WTC11 (cell line): ENCODE data around the gene SLC36A2.

Experiments
- CREB1 ChIP-seq: sonication (generic); formaldehyde crosslinking; IDR thresholded peaks from 2 replicates; pipeline ENCODE4 v1.8.0; 2023; ENCODE audit warnings: mild to moderate bottlenecking, missing genetic modification reagents
- ELF4 ChIP-seq: sonication (generic); formaldehyde crosslinking; IDR thresholded peaks from 2 replicates; pipeline ENCODE4 v1.8.1; 2022; ENCODE audit warnings: low read depth, mild to moderate bottlenecking, moderate library complexity, missing genetic modification reagents
- ESRRA ChIP-seq: sonication (generic); formaldehyde crosslinking; IDR thresholded peaks from 2 replicates; pipeline ENCODE4 v1.8.1; 2022; ENCODE audit warnings: mild to moderate bottlenecking, missing genetic modification reagents, borderline replicate concordance
- JAZF1 ChIP-seq: fragments of 250-450 bp; sonication (Bioruptor Pico); IDR thresholded peaks from 2 replicates; pipeline ENCODE4 v1.9.0; 2021; ENCODE audit warnings: moderate library complexity, mild to moderate bottlenecking, inconsistent platforms
- SMAD4 ChIP-seq: sonication (generic); formaldehyde crosslinking; IDR thresholded peaks from 2 replicates; pipeline ENCODE4 v1.8.0; 2022; ENCODE audit warnings: mild to moderate bottlenecking, missing genetic modification reagents
- USF1 ChIP-seq: sonication (generic); formaldehyde crosslinking; IDR thresholded peaks from 2 replicates; pipeline ENCODE4 v1.8.0; 2022; ENCODE audit warnings: mild to moderate bottlenecking, missing genetic modification reagents
- TF ChIP-seq, protein P1 (sequence below): fragments of 200-600 bp; IDR thresholded peaks from 2 replicates; pipeline ENCODE4 v1.8.0; 2022; ENCODE audit warnings: antibody characterized with exemption
- TF ChIP-seq, protein P2 (sequence below): fragments of 250-450 bp; sonication (Bioruptor Pico); conservative IDR thresholded peaks from 2 replicates; pipeline ENCODE4 v1.9.0; 2021; ENCODE audit warnings: mild to moderate bottlenecking
- TF ChIP-seq, protein P3 (sequence below): sonication (generic); formaldehyde crosslinking; IDR thresholded peaks from 2 replicates; pipeline ENCODE4 v1.8.1; 2022; ENCODE audit warnings: mild to moderate bottlenecking, missing genetic modification reagents, moderate library complexity, borderline replicate concordance
- TF ChIP-seq, protein P4 (sequence below): sonication (generic); formaldehyde crosslinking; IDR thresholded peaks from 2 replicates; pipeline ENCODE4 v1.8.0; 2023; ENCODE audit warnings: missing genetic modification reagents, mild to moderate bottlenecking, borderline replicate concordance

- TF ChIP-seq ESRRA (CRISPR knock-in tag) (no peak), SMAD4 (no peak), JAZF1 (CRISPR knock-in tag) (no peak), ELF4 (CRISPR knock-in tag) (no peak), CREB1 (no peak), USF1 (CRISPR knock-in tag) (no peak)
- TF ChIP-seq, protein P1, sequence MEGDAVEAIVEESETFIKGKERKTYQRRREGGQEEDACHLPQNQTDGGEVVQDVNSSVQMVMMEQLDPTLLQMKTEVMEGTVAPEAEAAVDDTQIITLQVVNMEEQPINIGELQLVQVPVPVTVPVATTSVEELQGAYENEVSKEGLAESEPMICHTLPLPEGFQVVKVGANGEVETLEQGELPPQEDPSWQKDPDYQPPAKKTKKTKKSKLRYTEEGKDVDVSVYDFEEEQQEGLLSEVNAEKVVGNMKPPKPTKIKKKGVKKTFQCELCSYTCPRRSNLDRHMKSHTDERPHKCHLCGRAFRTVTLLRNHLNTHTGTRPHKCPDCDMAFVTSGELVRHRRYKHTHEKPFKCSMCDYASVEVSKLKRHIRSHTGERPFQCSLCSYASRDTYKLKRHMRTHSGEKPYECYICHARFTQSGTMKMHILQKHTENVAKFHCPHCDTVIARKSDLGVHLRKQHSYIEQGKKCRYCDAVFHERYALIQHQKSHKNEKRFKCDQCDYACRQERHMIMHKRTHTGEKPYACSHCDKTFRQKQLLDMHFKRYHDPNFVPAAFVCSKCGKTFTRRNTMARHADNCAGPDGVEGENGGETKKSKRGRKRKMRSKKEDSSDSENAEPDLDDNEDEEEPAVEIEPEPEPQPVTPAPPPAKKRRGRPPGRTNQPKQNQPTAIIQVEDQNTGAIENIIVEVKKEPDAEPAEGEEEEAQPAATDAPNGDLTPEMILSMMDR = no peak
- TF ChIP-seq, protein P2, sequence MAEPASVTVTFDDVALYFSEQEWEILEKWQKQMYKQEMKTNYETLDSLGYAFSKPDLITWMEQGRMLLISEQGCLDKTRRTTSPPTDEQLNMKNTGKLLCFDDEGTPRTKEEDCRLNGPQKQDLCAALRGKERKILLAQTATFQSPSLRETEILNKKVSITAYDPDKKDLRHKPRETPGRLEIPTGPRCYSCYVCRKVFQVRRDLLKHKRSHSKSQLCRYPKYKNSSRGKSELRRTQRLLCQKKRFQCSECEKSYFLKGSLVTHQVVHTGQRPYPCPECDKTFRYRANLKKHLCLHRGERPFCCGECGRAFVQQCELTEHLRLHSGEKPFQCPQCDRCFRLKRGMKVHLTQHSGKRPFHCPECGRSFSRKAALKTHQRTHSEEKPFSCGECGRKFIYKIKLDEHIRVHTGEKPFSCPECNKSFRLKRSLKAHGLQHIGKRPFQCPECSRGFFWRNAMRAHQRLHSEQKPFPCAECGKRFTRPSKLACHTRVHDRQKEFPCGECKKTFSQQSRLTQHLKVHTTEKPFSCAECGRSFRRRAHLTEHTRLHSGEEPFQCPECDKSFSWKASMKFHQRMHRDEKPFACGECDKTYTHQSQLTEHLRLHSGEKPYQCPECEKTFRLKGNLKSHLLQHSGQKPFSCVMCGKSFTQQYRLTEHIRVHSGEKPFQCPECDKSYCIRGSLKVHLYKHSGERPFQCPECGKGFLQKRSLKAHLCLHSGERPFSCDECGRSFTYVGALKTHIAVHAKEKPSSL (CRISPR knock-in tag) = no peak
- TF ChIP-seq, protein P3, sequence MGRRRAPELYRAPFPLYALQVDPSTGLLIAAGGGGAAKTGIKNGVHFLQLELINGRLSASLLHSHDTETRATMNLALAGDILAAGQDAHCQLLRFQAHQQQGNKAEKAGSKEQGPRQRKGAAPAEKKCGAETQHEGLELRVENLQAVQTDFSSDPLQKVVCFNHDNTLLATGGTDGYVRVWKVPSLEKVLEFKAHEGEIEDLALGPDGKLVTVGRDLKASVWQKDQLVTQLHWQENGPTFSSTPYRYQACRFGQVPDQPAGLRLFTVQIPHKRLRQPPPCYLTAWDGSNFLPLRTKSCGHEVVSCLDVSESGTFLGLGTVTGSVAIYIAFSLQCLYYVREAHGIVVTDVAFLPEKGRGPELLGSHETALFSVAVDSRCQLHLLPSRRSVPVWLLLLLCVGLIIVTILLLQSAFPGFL (CRISPR knock-in tag) = no peak
- TF ChIP-seq, protein P4, sequence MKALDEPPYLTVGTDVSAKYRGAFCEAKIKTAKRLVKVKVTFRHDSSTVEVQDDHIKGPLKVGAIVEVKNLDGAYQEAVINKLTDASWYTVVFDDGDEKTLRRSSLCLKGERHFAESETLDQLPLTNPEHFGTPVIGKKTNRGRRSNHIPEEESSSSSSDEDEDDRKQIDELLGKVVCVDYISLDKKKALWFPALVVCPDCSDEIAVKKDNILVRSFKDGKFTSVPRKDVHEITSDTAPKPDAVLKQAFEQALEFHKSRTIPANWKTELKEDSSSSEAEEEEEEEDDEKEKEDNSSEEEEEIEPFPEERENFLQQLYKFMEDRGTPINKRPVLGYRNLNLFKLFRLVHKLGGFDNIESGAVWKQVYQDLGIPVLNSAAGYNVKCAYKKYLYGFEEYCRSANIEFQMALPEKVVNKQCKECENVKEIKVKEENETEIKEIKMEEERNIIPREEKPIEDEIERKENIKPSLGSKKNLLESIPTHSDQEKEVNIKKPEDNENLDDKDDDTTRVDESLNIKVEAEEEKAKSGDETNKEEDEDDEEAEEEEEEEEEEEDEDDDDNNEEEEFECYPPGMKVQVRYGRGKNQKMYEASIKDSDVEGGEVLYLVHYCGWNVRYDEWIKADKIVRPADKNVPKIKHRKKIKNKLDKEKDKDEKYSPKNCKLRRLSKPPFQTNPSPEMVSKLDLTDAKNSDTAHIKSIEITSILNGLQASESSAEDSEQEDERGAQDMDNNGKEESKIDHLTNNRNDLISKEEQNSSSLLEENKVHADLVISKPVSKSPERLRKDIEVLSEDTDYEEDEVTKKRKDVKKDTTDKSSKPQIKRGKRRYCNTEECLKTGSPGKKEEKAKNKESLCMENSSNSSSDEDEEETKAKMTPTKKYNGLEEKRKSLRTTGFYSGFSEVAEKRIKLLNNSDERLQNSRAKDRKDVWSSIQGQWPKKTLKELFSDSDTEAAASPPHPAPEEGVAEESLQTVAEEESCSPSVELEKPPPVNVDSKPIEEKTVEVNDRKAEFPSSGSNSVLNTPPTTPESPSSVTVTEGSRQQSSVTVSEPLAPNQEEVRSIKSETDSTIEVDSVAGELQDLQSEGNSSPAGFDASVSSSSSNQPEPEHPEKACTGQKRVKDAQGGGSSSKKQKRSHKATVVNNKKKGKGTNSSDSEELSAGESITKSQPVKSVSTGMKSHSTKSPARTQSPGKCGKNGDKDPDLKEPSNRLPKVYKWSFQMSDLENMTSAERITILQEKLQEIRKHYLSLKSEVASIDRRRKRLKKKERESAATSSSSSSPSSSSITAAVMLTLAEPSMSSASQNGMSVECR (CRISPR knock-in tag) = no peak
Measured at GRCh38 chr5:151293624-151294023, 53.7 kb downstream of the SLC36A2 start.
